Ishikawa (cell line): ENCODE data around the gene TUBGCP6.
A peak's percentile ranks its signal among the peaks of the same experiment; 100 is the strongest.

Experiments
- CEBPB ChIP-seq: IDR thresholded peaks from 2 replicates; pipeline ENCODE4 v1.6.1; 2012
- CREB1 ChIP-seq: IDR thresholded peaks from 2 replicates; pipeline ENCODE4 v1.6.1; 2012; ENCODE audit warnings: low read depth
- EGR1 ChIP-seq: IDR thresholded peaks from 2 replicates; pipeline ENCODE4 v1.6.1; 2012
- EP300 ChIP-seq: IDR thresholded peaks from 2 replicates; pipeline ENCODE4 v1.6.1; 2012; ENCODE audit warnings: borderline replicate concordance
- FOXM1 ChIP-seq: IDR thresholded peaks from 2 replicates; pipeline ENCODE4 v1.6.1; 2012; ENCODE audit warnings: low read depth, borderline replicate concordance
- MAX ChIP-seq: IDR thresholded peaks from 2 replicates; pipeline ENCODE4 v1.6.1; 2012
- NFIC ChIP-seq: IDR thresholded peaks from 2 replicates; pipeline ENCODE4 v1.6.1; 2012
- RAD21 ChIP-seq: IDR thresholded peaks from 2 replicates; pipeline ENCODE4 v1.6.1; 2012; ENCODE audit warnings: low read depth
- REST ChIP-seq: IDR thresholded peaks from 2 replicates; pipeline ENCODE4 v1.6.1; 2012; ENCODE audit warnings: low read depth, mild to moderate bottlenecking
- TAF1 ChIP-seq: IDR thresholded peaks from 2 replicates; pipeline ENCODE4 v1.6.1; 2012; ENCODE audit warnings: low read depth, mild to moderate bottlenecking
- TCF12 ChIP-seq: IDR thresholded peaks from 2 replicates; pipeline ENCODE4 v1.6.1; 2012; ENCODE audit warnings: low read depth
- TEAD4 ChIP-seq: IDR thresholded peaks from 2 replicates; pipeline ENCODE4 v1.6.1; 2012
- USF1 ChIP-seq: IDR thresholded peaks from 2 replicates; pipeline ENCODE4 v1.6.1; 2012
- YY1 ChIP-seq: IDR thresholded peaks from 2 replicates; pipeline ENCODE4 v1.6.1; 2012; ENCODE audit warnings: low read depth
- ZBTB7A ChIP-seq: IDR thresholded peaks from 2 replicates; pipeline ENCODE4 v1.6.1; 2012; ENCODE audit warnings: low read depth

TUBGCP6 gene

GRCh38 chr22:50282361-50283155 lies 37.7 kb upstream of the TUBGCP6 start:
- TF ChIP-seq FOXM1 (peak; percentile 71; the same call in 1 of the 2 replicates), TAF1 (no peak; the same call in 1 of the 2 replicates), TEAD4 (peak; percentile 99), NFIC (peak; percentile 92), USF1 (peak; percentile 53; the same call in 1 of the 2 replicates), TCF12 (peak; percentile 96), ZBTB7A (peak; percentile 81), CEBPB (peak; percentile 47; the same call in 1 of the 2 replicates), CREB1 (no peak), MAX (peak; percentile 76; the same call in 1 of the 2 replicates), EGR1 (peak; percentile 62; the same call in 1 of the 2 replicates), YY1 (peak; percentile 47; the same call in 1 of the 2 replicates), RAD21 (peak; percentile 35), REST (no peak), EP300 (peak; percentile 93)

GRCh38 chr22:50281957-50282356 lies 37.1 kb upstream of the TUBGCP6 start:
- TF ChIP-seq TAF1, result no peak
- peak; percentile 60; the same call in 1 of the 2 replicates for TF ChIP-seq EP300
- TF ChIP-seq NFIC, result peak; percentile 91
- no peak for TF ChIP-seq ZBTB7A
- TF ChIP-seq EGR1, result 0 out of 2 replicates have a peak, but pooled peaks have one; percentile 38
- 0 out of 2 replicates have a peak, but pooled peaks have one; percentile 2 for TF ChIP-seq MAX
- no peak for TF ChIP-seq USF1
- TF ChIP-seq TEAD4, result no peak
- 0 out of 2 replicates have a peak, but pooled peaks have one; percentile 5 for TF ChIP-seq YY1
- no peak for TF ChIP-seq FOXM1
- TF ChIP-seq RAD21, result no peak
- TF ChIP-seq CREB1, result no peak
- TF ChIP-seq CEBPB, result no peak
- no peak; the same call in 1 of the 2 replicates for TF ChIP-seq TCF12
- TF ChIP-seq REST, result no peak

GRCh38 chr22:50281384-50281760 lies 36.5 kb upstream of the TUBGCP6 start:
- TF ChIP-seq FOXM1 (no peak), TEAD4 (no peak), YY1 (no peak), MAX (no peak), REST (no peak)

- TF ChIP-seq CEBPB, result no peak
- TF ChIP-seq TEAD4, result no peak
- no peak for TF ChIP-seq CREB1
Observed at GRCh38 chr22:50280708-50281383, 36.0 kb upstream of the TUBGCP6 start.
